Raji (cell line): ENCODE data around the gene DSN1.

Experiments
- POLR2A ChIP-seq: IDR thresholded peaks from 2 replicates; pipeline ENCODE4 v1.6.1; 2011; ENCODE audit warnings: low read depth, low read length, control low read depth; ENCODE audit not compliant: insufficient read depth

Gene DSN1

DNA sequence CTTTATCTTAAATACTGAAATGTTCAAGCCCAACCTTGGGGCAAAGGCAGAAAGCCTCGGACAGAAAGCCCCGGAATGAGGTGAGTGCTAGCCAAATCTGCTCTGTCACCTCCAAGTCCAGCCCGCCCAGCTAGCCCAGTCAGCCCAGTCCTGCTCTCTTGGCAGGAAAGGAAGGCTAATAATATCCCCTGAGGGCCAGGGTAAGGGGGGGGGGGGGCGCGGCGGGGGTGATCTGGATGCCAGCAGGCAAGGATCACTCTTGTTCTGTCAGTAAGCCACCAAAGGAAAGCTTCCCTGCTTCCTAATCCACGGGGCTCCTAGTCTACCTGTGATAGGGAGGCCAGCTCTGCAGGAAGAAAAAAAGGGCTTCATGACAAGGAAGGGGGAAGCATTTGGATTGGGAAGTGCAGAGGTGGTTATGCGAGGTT is 28.8 kb downstream of the DSN1 start:
- no peak for TF ChIP-seq POLR2A

GRCh38 chr20:36744243-36744642 is 29.3 kb downstream of the DSN1 start:
- no peak for TF ChIP-seq POLR2A

- TF ChIP-seq POLR2A, result no peak
Measured at GRCh38 chr20:36742558-36742957, 31.0 kb downstream of the DSN1 start.

DNA sequence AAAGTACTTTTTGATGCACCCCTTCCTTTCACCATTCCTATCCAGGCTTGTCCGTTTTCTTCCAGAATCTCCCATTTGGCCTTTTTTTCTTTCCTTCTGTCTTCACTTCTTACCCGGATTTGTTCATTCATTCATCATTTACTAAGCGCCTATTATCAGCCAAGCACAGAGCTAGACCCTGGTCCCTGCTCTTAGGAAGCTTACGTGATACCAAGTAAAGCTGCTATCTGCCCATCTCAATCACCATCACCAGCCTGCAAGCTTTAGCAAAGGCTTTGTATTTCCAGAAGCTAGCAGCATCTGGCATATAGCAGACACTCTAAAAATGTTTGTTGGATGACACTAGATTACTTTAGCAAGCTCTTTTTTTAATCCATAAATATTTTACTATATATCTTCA is 32.5 kb downstream of the DSN1 start:
- no peak for TF ChIP-seq POLR2A

GRCh38 chr20:36737183-36737499 is 36.4 kb downstream of the DSN1 start:
- no peak for TF ChIP-seq POLR2A

DNA sequence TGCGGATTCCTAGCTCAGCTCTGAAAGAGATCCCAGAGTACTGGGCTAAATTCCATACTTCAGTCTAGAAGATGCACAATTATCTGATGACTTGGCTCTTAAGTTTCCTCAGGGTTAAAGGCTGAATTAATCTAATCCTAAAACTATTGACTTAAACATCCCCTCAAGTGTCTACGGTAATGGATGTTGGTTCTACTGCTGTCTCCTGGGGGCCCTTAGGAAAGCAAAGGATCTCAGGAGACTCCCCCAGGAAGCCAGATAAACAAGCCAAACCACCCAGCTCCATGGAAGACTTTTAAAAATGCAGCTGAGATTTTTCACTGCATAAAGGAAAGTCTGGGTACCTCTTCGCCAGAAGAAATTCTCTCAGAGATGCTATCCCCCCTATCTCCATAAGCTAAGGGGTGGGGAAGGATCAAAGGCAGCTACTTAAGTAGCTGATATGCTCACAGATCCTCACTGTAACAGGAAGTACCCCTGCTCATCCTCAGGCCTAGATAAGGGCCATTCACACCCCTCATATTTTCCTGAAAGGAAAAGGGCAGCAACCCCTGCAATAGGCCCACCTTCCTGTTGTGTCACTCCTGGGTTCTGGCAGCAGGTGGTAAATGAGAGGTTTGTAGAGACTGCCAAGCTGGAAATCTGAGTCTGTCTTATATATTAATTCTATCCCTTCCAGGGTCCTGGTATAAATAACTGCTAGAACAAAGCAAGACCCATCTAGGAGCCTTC is 36.9 kb downstream of the DSN1 start:
- no peak for TF ChIP-seq POLR2A

DNA sequence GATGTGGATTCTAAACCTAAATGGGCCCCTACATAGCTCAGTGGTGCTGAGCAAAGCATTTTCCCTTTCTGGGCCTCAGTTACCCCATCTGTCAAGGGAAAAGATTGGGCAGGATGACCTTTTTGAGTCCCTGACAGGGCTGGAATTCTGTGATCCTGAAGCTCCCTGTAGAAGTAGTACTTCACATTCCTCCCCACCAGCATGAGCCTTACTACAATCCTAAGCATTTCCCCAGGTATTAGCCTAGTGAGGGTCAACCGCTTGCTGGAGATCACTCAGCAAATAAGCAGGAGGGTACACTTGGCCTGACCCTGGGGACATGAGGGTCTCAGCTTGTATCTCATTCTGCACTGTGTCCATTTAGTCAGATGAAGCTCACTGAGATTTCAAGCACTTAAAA is 41.1 kb downstream of the DSN1 start:
- no peak for TF ChIP-seq POLR2A

GRCh38 chr20:36728986-36729385 is 44.6 kb downstream of the DSN1 start:
- no peak for TF ChIP-seq POLR2A

- no peak for TF ChIP-seq POLR2A
Measured at GRCh38 chr20:36726168-36726567, 47.4 kb downstream of the DSN1 start.

DNA sequence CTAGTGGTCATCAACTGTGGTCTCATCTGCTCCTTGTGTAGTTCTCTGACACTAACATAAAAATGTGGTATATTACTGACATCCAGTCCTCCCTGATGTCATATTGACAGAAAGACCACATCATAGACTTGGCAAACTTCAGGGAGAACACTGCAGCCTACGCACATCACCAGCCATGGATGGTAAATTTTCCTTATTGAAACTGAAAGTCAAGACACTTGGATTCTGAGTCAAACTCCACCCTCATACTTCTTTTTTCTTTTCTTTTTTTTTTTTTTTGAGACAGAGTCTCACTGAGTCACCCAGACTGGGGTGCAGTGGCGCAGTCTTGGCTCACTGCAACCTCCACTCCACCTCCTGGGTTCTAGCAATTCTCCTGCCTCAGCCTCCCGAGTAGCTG is 53.1 kb downstream of the DSN1 start:
- TF ChIP-seq POLR2A, result no peak

GRCh38 chr20:36717657-36718056 is 55.9 kb downstream of the DSN1 start:
- no peak for TF ChIP-seq POLR2A

DNA sequence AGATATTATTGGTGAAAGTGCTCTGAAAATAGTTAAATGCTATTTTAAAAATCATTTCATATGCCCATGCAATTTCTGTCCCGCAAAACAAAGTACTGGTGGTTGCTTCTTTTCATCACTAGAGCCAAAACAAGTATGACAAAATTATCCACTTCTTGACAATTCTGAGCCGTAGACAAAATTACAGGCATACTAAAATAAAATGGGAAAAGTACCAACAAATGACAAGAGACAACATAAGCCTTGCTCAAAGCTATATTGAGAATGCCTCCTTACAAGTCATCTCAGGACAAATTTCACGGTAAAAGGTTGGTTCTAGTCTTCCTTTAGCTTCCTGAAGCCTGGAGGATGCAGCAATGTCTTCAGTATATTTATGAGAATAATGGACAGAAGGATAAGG is 56.5 kb downstream of the DSN1 start:
- TF ChIP-seq POLR2A, result no peak

GRCh38 chr20:36712775-36713174 is 60.8 kb downstream of the DSN1 start:
- TF ChIP-seq POLR2A, result no peak

- TF ChIP-seq POLR2A, result no peak
Measured at GRCh38 chr20:36709126-36709525, 64.4 kb downstream of the DSN1 start.

GRCh38 chr20:36703530-36703929 is 70.0 kb downstream of the DSN1 start:
- no peak for TF ChIP-seq POLR2A
